ENCODE data around the gene STK25.

- TF ChIP-seq CTCF (IDR thresholded peaks at IDR 0.05 in 2 of 3, conservative IDR thresholded peaks at IDR 0.05 in 1 of 3; ENCODE audit: control insufficient read depth in 2 of 3, extremely low read depth in 1 of 3, insufficient read depth in 1 of 3, low read depth in 3 of 3, low read length in 3 of 3) (no peak), PAX8 (IDR thresholded peaks at IDR 0.05) (no peak), HDAC6 (IDR thresholded peaks at IDR 0.05; ENCODE audit: unreplicated experiment) (no peak), BRCA1 (IDR thresholded peaks at IDR 0.05; ENCODE audit: low read depth, low read length) (no peak), MXI1 (IDR thresholded peaks at IDR 0.05; ENCODE audit: low read depth, low read length) (no peak), BHLHE40 (IDR thresholded peaks at IDR 0.05; ENCODE audit: borderline replicate concordance in 1 of 2, low read depth in 2 of 2, low read length in 1 of 2) (no peak)
Observed at GRCh38 chr2:241490825-241491506, 17.4 kb downstream of the STK25 start.
